Stimulated activated CD8-positive, alpha-beta memory T cell treated with anti-CD3 and anti-CD28 coated beads, Interleukin-12 subunit alpha, Interleukin-12 subunit beta, amount 100 ng/mL, for 24 hours (primary cell): ENCODE measurements around the gene SAMD4B.
"Not testable (repeated sequence)": the region's sequence is repeated elsewhere in the genome, so short reads cannot be mapped to it uniquely, and the experiment has no call there.

ENCODE experiments used
- DNase-seq: peaks from one replicate; pipeline ENCODE4 v3.0.0-alpha.2; 2020; ENCODE audit errors: extremely low read depth

SAMD4B gene

GRCh38 chr19:39335168-39335548 is 7.1 kb upstream of the SAMD4B start:
- no peak for DNase-seq

GRCh38 chr19:39336483-39336882 is 5.7 kb upstream of the SAMD4B start:
- DNase-seq: no peak

- DNase-seq: no peak
These were observed 2.5 kb upstream of the SAMD4B start for GRCh38 chr19:39339674-39340073.

GRCh38 chr19:39340156-39340555 is 2.1 kb upstream of the SAMD4B start:
- DNase-seq: not testable (repeated sequence)

- no peak for DNase-seq
These were observed 997 bp upstream of the SAMD4B start for GRCh38 chr19:39341129-39341718.

GRCh38 chr19:39342647-39343305 is 555 bp downstream of the SAMD4B start:
- DNase-seq: no peak

GRCh38 chr19:39345956-39346355 is 3.7 kb downstream of the SAMD4B start:
- no peak for DNase-seq

GRCh38 chr19:39347332-39348164 is 5.3 kb downstream of the SAMD4B start:
- DNase-seq: no peak

GRCh38 chr19:39349326-39349725 is 7.1 kb downstream of the SAMD4B start:
- no peak for DNase-seq

GRCh38 chr19:39350156-39350555 is 7.9 kb downstream of the SAMD4B start:
- DNase-seq: no peak

- no peak for DNase-seq
These were observed 9.4 kb downstream of the SAMD4B start for GRCh38 chr19:39351537-39352064.

- DNase-seq: no peak
These were observed 10.4 kb downstream of the SAMD4B start for GRCh38 chr19:39352381-39353255.

- no peak for DNase-seq
These were observed 13.0 kb downstream of the SAMD4B start for GRCh38 chr19:39355253-39355652.

- DNase-seq: no peak
These were observed 13.9 kb downstream of the SAMD4B start for GRCh38 chr19:39356073-39356472.

GRCh38 chr19:39356647-39357046 is 14.4 kb downstream of the SAMD4B start:
- DNase-seq: no peak

GRCh38 chr19:39359026-39359425 is 16.8 kb downstream of the SAMD4B start:
- DNase-seq: no peak

GRCh38 chr19:39360599-39360998 is 18.4 kb downstream of the SAMD4B start:
- DNase-seq: no peak

- DNase-seq: no peak
These were observed 20.7 kb downstream of the SAMD4B start for GRCh38 chr19:39362682-39363657.

- DNase-seq: no peak
These were observed 21.8 kb downstream of the SAMD4B start for GRCh38 chr19:39363901-39364457.

GRCh38 chr19:39365531-39365930 is 23.3 kb downstream of the SAMD4B start:
- DNase-seq: no peak
